H9 (cell line): Measurements from ENCODE around the gene RPS4Y2. TPM values are rescaled to one million over a fixed set of nuclear protein-coding genes. Genes with fewer than 3 reads are reported as not detected.

ENCODE experiments used
- DNase-seq: peaks from one replicate; pipeline ENCODE4 v3.0.0-alpha.2; 2017
- H2AFZ ChIP-seq: one replicate; pipeline ENCODE4 v1.6.1; 2013; ENCODE audit warnings: mild to moderate bottlenecking, low read length, control low read depth, moderate library complexity
- H2AK5ac ChIP-seq: 2 replicates; pipeline ENCODE4 v1.6.1; 2013; ENCODE audit warnings: low read length, control low read depth, mixed read lengths; ENCODE audit not compliant: insufficient read length
- H2BK120ac ChIP-seq: one replicate; pipeline ENCODE4 v1.6.1; 2013; ENCODE audit warnings: low read depth, mild to moderate bottlenecking, low read length, control low read depth, inconsistent platforms; ENCODE audit not compliant: poor library complexity, severe bottlenecking
- H2BK12ac ChIP-seq: 2 replicates; pipeline ENCODE4 v1.6.1; 2013; ENCODE audit warnings: low read length, control low read depth, mixed read lengths, low read depth; ENCODE audit not compliant: insufficient read length
- H2BK15ac ChIP-seq: 2 replicates; pipeline ENCODE4 v1.6.1; 2013; ENCODE audit warnings: low read depth, low read length, control low read depth
- H2BK20ac ChIP-seq: one replicate; pipeline ENCODE4 v1.6.1; 2013; ENCODE audit warnings: low read depth, mild to moderate bottlenecking, low read length, control low read depth, inconsistent platforms; ENCODE audit not compliant: poor library complexity, severe bottlenecking
- H2BK5ac ChIP-seq: 2 replicates; pipeline ENCODE4 v1.6.1; 2013; ENCODE audit warnings: low read length, control low read depth, mixed read lengths; ENCODE audit not compliant: insufficient read length
- H3K14ac ChIP-seq: 2 replicates; pipeline ENCODE4 v1.6.1; 2013; ENCODE audit warnings: low read length, control low read depth; ENCODE audit not compliant: insufficient read depth
- H3K18ac ChIP-seq: 2 replicates; pipeline ENCODE4 v1.6.1; 2013; ENCODE audit warnings: low read depth, mild to moderate bottlenecking, mixed read lengths, low read length, control low read depth; ENCODE audit not compliant: insufficient read length
- H3K23ac ChIP-seq: 2 replicates; pipeline ENCODE4 v1.6.1; 2013; ENCODE audit warnings: low read length, control low read depth, mixed read lengths, low read depth; ENCODE audit not compliant: insufficient read length
- H3K23me2 ChIP-seq: 2 replicates; pipeline ENCODE4 v1.6.1; 2013; ENCODE audit warnings: low read depth, mild to moderate bottlenecking, mixed read lengths, low read length, control low read depth; ENCODE audit not compliant: insufficient read length, poor library complexity, severe bottlenecking
- H3K27ac ChIP-seq: 2 replicates; pipeline ENCODE4 v1.5.1; 2013; ENCODE audit warnings: low read length, control low read depth, mixed read lengths, low read depth; ENCODE audit not compliant: insufficient read length
- H3K27me3 ChIP-seq: 2 replicates; pipeline ENCODE4 v1.6.1; 2013; ENCODE audit warnings: low read length, control low read depth, inconsistent platforms; ENCODE audit not compliant: insufficient read depth
- H3K4ac ChIP-seq: 2 replicates; pipeline ENCODE4 v1.6.1; 2013; ENCODE audit warnings: low read depth, mild to moderate bottlenecking, control low read depth, inconsistent platforms, low read length, moderate library complexity
- H3K4me1 ChIP-seq: 2 replicates; pipeline ENCODE4 v1.6.1; 2013; ENCODE audit warnings: low read length, control low read depth, inconsistent platforms; ENCODE audit not compliant: insufficient read depth
- H3K4me2 ChIP-seq: 2 replicates; pipeline ENCODE4 v1.6.1; 2013; ENCODE audit warnings: low read length, control low read depth, mixed read lengths; ENCODE audit not compliant: insufficient read length, insufficient read depth
- H3K56ac ChIP-seq: 2 replicates; pipeline ENCODE4 v1.6.1; 2013; ENCODE audit warnings: low read depth, mild to moderate bottlenecking, mixed read lengths, low read length, control low read depth; ENCODE audit not compliant: insufficient read length
- H3K79me1 ChIP-seq: 2 replicates; pipeline ENCODE4 v1.6.1; 2013; ENCODE audit warnings: low read depth, mild to moderate bottlenecking, moderate library complexity, low read length, control low read depth, inconsistent platforms; ENCODE audit not compliant: insufficient read depth, poor library complexity, severe bottlenecking
- H3K79me2 ChIP-seq: 2 replicates; pipeline ENCODE4 v1.6.1; 2013; ENCODE audit warnings: low read length, control low read depth, inconsistent platforms; ENCODE audit not compliant: insufficient read depth
- H3K9ac ChIP-seq: 2 replicates; pipeline ENCODE4 v1.6.1; 2013; ENCODE audit warnings: low read length, control low read depth, mixed read lengths; ENCODE audit not compliant: insufficient read length; ENCODE audit errors: extremely low read depth
- H3K9me3 ChIP-seq: one replicate; pipeline ENCODE4 v1.6.1; 2013; ENCODE audit warnings: low read depth, low read length, inconsistent platforms; ENCODE audit not compliant: control insufficient read depth
- H3T11ph ChIP-seq: one replicate; pipeline ENCODE4 v1.6.1; 2013; ENCODE audit warnings: mild to moderate bottlenecking, low read length, control low read depth, inconsistent platforms
- H4K20me1 ChIP-seq: one replicate; pipeline ENCODE4 v1.6.1; 2013; ENCODE audit not compliant: control insufficient read depth, insufficient read length, insufficient read depth
- H4K5ac ChIP-seq: 2 replicates; pipeline ENCODE4 v1.6.1; 2013; ENCODE audit warnings: low read depth, mild to moderate bottlenecking, mixed read lengths, low read length, control low read depth; ENCODE audit not compliant: insufficient read length
- H4K8ac ChIP-seq: replicated peaks from 2 replicates; pipeline ENCODE4 v1.6.1; 2013; ENCODE audit warnings: low read length, control low read depth, mixed read lengths, low read depth; ENCODE audit not compliant: insufficient read length
- H4K91ac ChIP-seq: 2 replicates; pipeline ENCODE4 v1.6.1; 2013; ENCODE audit warnings: low read depth, mild to moderate bottlenecking, moderate library complexity, mixed read lengths, low read length, control low read depth; ENCODE audit not compliant: insufficient read length
- H3K27ac Mint-ChIP-seq, 3 experiments: 2 replicates in 2 of 3; 3 replicates in 1 of 3; pipeline ENCODE4 v1.8.0; 2020 to 2021; ENCODE audit warnings: mixed read lengths in 3 of 3, mild to moderate bottlenecking in 1 of 3, moderate library complexity in 1 of 3
- H3K27me3 Mint-ChIP-seq: 2 replicates; pipeline ENCODE4 v1.8.0; 2021; ENCODE audit warnings: low read depth, mild to moderate bottlenecking, moderate library complexity, mixed read lengths
- H3K36me3 Mint-ChIP-seq, 3 experiments: 2 replicates in 2 of 3; 3 replicates in 1 of 3; pipeline ENCODE4 v1.8.0; 2020 to 2021; ENCODE audit warnings: low read depth in 3 of 3, mixed read lengths in 3 of 3; ENCODE audit not compliant: insufficient read depth in 1 of 3
- H3K4me1 Mint-ChIP-seq, 2 experiments: 2 replicates each; pipeline ENCODE4 v1.8.0; 2020; ENCODE audit warnings: mixed read lengths in 2 of 2
- H3K4me3 Mint-ChIP-seq, 2 experiments: 2 replicates in 1 of 2; 3 replicates in 1 of 2; pipeline ENCODE4 v1.8.0; 2020 to 2021; ENCODE audit warnings: mild to moderate bottlenecking in 2 of 2, mixed read lengths in 2 of 2, moderate library complexity in 1 of 2
- H3K9me3 Mint-ChIP-seq, 2 experiments: 2 replicates in 1 of 2; 3 replicates in 1 of 2; pipeline ENCODE4 v1.8.0; 2020; ENCODE audit warnings: mild to moderate bottlenecking in 2 of 2, mixed read lengths in 2 of 2, moderate library complexity in 1 of 2
- CTCF ChIP-seq: fragments of 200-600 bp; sonication (generic); conservative IDR thresholded peaks from 3 replicates; pipeline ENCODE4 v1.8.0; 2021; ENCODE audit warnings: antibody characterized with exemption, mild to moderate bottlenecking
- WGBS: extraction: QIAGEN DNeasy Blood & Tissue Kit; methylation state at CpG from one replicate; pipeline ENCODE4 v1.1.7; 2013; ENCODE audit warnings: missing lambda C conversion rate, low lambda C conversion rate, mixed read lengths; ENCODE audit not compliant: insufficient read length; ENCODE audit errors: extremely low coverage; 5-methylcytosine and 5-hydroxymethylcytosine counted together
- total RNA-seq: library from RNA; stranded (reverse); gene quantifications from 2 replicates; pipeline ENCODE4 v1.2.1, GENCODE V29; 2021

The RPS4Y2 gene
- total RNA-seq, 1 experiment from 2014 or later: not detected

GRCh38 chrY:20740609-20741008 is 15.3 kb upstream of the RPS4Y2 start:
- no peak overlapping the region for H3K4me3 Mint-ChIP-seq
- H3K27me3 ChIP-seq: no peaks in the 10 kb centered on the region
- no peak overlapping the region for H4K5ac ChIP-seq
- H3K27ac Mint-ChIP-seq: no peak overlapping the region
- H3K9me3 ChIP-seq: no peaks in the 10 kb centered on the region
- no peaks in the 10 kb centered on the region for H3K9me3 Mint-ChIP-seq
- H3K4me1 Mint-ChIP-seq: no peaks in the 10 kb centered on the region
- no peak overlapping the region for H2BK12ac ChIP-seq
- no peak overlapping the region for H2BK20ac ChIP-seq
- H2AK5ac ChIP-seq: no peak overlapping the region
- no peak for DNase-seq
- no peak overlapping the region for H2BK15ac ChIP-seq
- H3K79me1 ChIP-seq: no peaks in the 10 kb centered on the region
- H2BK120ac ChIP-seq: no peak overlapping the region
- H3K79me2 ChIP-seq: no peaks in the 10 kb centered on the region
- WGBS: no CpG with 5 or more reads among the region's 4 CpGs
- H3T11ph ChIP-seq: no peak overlapping the region
- H3K14ac ChIP-seq: no peak overlapping the region
- H3K56ac ChIP-seq: no peak overlapping the region
- H3K9ac ChIP-seq: no peak overlapping the region
- no peak overlapping the region for H3K4me2 ChIP-seq
- no peak for TF ChIP-seq CTCF
- H2AFZ ChIP-seq: no peak overlapping the region
- H3K4ac ChIP-seq: no peak overlapping the region
- no peak overlapping the region for H2BK5ac ChIP-seq
- H4K20me1 ChIP-seq: no peaks in the 10 kb centered on the region
- H3K27me3 Mint-ChIP-seq: no peaks in the 10 kb centered on the region
- H3K23ac ChIP-seq: no peak overlapping the region
- H3K36me3 Mint-ChIP-seq: no peaks in the 10 kb centered on the region
- H4K91ac ChIP-seq: no peak overlapping the region
- H4K8ac ChIP-seq: no peak overlapping the region
- H3K18ac ChIP-seq: no peak overlapping the region
- H3K23me2 ChIP-seq: no peaks in the 10 kb centered on the region
- no peak overlapping the region for H3K27ac ChIP-seq
- no peaks in the 10 kb centered on the region for H3K4me1 ChIP-seq
